Left lung (tissue), 10 donors: ENCODE results near the gene TTC33. TPM values are rescaled to one million over a fixed set of nuclear protein-coding genes. Genes with fewer than 3 reads are reported as not detected.
A peak's percentile ranks its signal among the peaks of the same experiment; 100 is the strongest.

Source experiments
- ATAC-seq: fragments of 200-7000 bp; cut with Tn5 transposase; one replicate; pipeline ENCODE4 v1.9.1; 2020; ENCODE audit warnings: moderate library complexity
- DNase-seq, 4 donors: peaks; one replicate each; pipeline ENCODE4 v3.0.0-alpha.2; 2013 to 2020
- H3K27ac ChIP-seq, 2 donors: fragments of 200-600 bp; sonication (generic) in 1 of 2; one replicate each; pipeline versions ENCODE4 v1.5.0 to v1.8.0; 2020 to 2021
- H3K27me3 ChIP-seq, 2 donors: fragments of 200-600 bp; sonication (generic) in 1 of 2; one replicate each; pipeline versions ENCODE4 v1.5.0 to v1.8.0; 2020 to 2021
- H3K36me3 ChIP-seq, 2 donors: fragments of 200-600 bp; sonication (generic) in 1 of 2; one replicate each; pipeline versions ENCODE4 v1.5.0 to v1.8.0; 2020 to 2021
- H3K4me1 ChIP-seq, 2 donors: fragments of 200-600 bp; one replicate each; pipeline ENCODE4 v1.8.0; 2021
- H3K4me3 ChIP-seq, 2 donors: fragments of 200-600 bp; sonication (generic) in 1 of 2; one replicate each; pipeline versions ENCODE4 v1.5.0 to v1.8.0; 2020 to 2021; ENCODE audit warnings: mild to moderate bottlenecking in 1 of 2
- H3K9me3 ChIP-seq, 2 donors: fragments of 200-600 bp; sonication (generic) in 1 of 2; one replicate each; pipeline versions ENCODE4 v1.5.0 to v1.8.0; 2020 to 2021
- CTCF ChIP-seq, 2 donors: fragments of 200-600 bp; sonication (generic) in 1 of 2; IDR thresholded peaks; one replicate each; pipeline versions ENCODE4 v1.5.0 to v1.8.0; 2021; ENCODE audit warnings: antibody characterized with exemption in 2 of 2
- intact Hi-C, 2 donors: fragments of 100-400 bp; cut with DNase I; formaldehyde crosslinking; loops; one replicate each; pipeline versions ENCODE4 v1.11.2 to v1.14.2; 2022
- polyA plus RNA-seq, 6 donors: library from polyadenylated mRNA; unstranded; fragments of 120-200 nt; gene quantifications; one replicate each; pipeline ENCODE4 v1.2.1, GENCODE V29; 2013; ENCODE audit not compliant: insufficient read length in 6 of 6
- total RNA-seq, 2 donors: library from RNA; stranded (reverse); fragmentation: NEBNext Ultra II Directional; extraction: Animal tissue kit (Norgen Biotek cat#: 25700); gene quantifications; one replicate each; pipeline ENCODE4 v1.2.1, GENCODE V29; 2021
- donor health status: DM: no; HTN: yes; CAD: no.
- donor health status: DM: no; HTN: no; CAD: no.

Gene TTC33
- total and polyA plus RNA-seq, 8 donors: 11.1 to 41.0 (median 33.0) TPM

DNA sequence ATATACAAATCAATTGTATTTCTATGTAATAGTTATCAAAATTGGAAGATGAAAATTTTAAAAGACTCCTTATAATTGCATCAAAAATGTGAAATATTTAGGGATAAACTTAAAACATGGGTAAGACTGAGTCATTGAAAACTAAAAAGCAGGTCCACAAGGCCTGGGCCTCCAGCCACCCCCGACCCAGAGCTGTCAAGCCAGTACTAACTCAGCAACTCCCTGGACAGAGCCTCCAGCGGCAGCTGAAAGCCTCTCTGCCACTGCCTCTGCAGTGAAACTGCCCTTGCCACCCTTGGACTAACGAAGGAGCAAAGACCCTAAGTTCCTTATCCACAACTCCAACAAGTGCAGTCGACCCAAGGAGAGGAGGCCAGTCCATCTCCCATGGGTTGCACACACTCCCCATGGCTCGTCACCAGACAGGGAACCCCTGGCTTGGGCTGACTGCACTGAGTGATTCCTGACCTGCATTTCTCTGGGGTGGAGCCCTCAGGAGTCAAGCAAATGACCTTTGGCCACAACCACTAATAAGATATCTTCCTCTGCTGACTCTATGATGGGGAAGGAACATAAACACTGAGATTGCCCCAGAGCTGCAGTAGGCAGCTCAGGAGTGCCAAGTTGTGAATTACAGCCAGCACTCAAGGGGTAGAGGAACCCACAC, 55.5 kb downstream of the TTC33 start:
- DNase-seq (peak in 1 of 4 donors; percentile 61), ATAC-seq (no peak)
- Histone ChIP-seq H3K27ac (no peak overlapping the region), H3K36me3 (peaks cover 0 to 6% of the 10 kb centered on the region in 2 donors), H3K27me3 (no peaks in the 10 kb centered on the region), H3K4me3 (no peak overlapping the region), H3K4me1 (no peaks in the 10 kb centered on the region), H3K9me3 (peaks cover 0 to 33% of the 10 kb centered on the region in 2 donors)
- intact Hi-C loops: no loop called here
- no peak for TF ChIP-seq CTCF (IDR thresholded peaks at IDR 0.05)

GRCh38 chr5:40694433-40694832, 61.3 kb downstream of the TTC33 start:
- H3K4me3 ChIP-seq: no peak overlapping the region
- no peak overlapping the region for H3K27ac ChIP-seq
- peaks cover 1 to 16% of the 10 kb centered on the region in 2 donors for H3K4me1 ChIP-seq
- intact Hi-C loops: no loop called here
- no peak for DNase-seq
- H3K9me3 ChIP-seq: no peaks in the 10 kb centered on the region
- no peak for ATAC-seq
- no peak for TF ChIP-seq CTCF (IDR thresholded peaks at IDR 0.05)
- H3K27me3 ChIP-seq: no peaks in the 10 kb centered on the region
- peaks cover 0 to 51% of the 10 kb centered on the region in 2 donors for H3K36me3 ChIP-seq

DNA sequence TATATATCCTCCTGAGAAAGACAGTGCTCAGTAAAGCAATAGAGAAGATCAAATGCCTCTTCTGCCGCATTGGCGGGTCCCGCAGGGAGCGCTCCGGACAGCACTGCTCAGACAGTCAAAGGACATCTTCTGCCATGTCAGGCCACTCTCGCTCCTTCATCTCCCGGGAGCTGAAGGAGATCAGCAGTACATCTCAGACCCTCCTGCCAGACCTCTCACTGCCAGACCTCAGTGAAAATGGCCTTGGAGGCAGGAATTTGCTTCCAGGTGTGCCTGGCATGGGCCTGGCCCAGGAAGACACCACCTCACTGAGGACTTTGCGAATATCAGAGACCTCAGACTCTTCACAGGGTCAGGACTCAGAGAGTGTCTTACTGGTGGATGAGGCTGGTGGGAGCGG, 63.9 kb downstream of the TTC33 start:
- peaks cover 3 to 41% of the 10 kb centered on the region in 2 donors for H3K4me1 ChIP-seq
- no peak overlapping the region for H3K27ac ChIP-seq
- TF ChIP-seq CTCF (IDR thresholded peaks at IDR 0.05): no peak
- H3K4me3 ChIP-seq: no peak overlapping the region
- peaks cover 0 to 51% of the 10 kb centered on the region in 2 donors for H3K36me3 ChIP-seq
- no peaks in the 10 kb centered on the region for H3K9me3 ChIP-seq
- intact Hi-C loops: no loop called here
- peak in 1 of 4 donors; percentile 53 for DNase-seq
- no peaks in the 10 kb centered on the region for H3K27me3 ChIP-seq
- no peak for ATAC-seq

- peaks cover 0 to 57% of the 10 kb centered on the region in 2 donors for H3K36me3 ChIP-seq
- H3K27ac ChIP-seq: peak overlapping the region in 1 of 2 donors; percentile 24
- DNase-seq: no peak
- no peak for TF ChIP-seq CTCF (IDR thresholded peaks at IDR 0.05)
- H3K4me3 ChIP-seq: no peak overlapping the region
- H3K27me3 ChIP-seq: no peaks in the 10 kb centered on the region
- ATAC-seq: no peak
- H3K4me1 ChIP-seq: peaks cover 3 to 58% of the 10 kb centered on the region in 2 donors
- no peaks in the 10 kb centered on the region for H3K9me3 ChIP-seq
- intact Hi-C loops: no loop called here
These were observed 65.5 kb downstream of the TTC33 start for GRCh38 chr5:40690267-40690666.

GRCh38 chr5:40689438-40689837, 66.3 kb downstream of the TTC33 start:
- H3K36me3 ChIP-seq: peaks cover 0 to 52% of the 10 kb centered on the region in 2 donors
- peak; percentile 73 for ATAC-seq
- TF ChIP-seq CTCF (IDR thresholded peaks at IDR 0.05): no peak
- no peaks in the 10 kb centered on the region for H3K9me3 ChIP-seq
- peak overlapping the region in 1 of 2 donors; percentile 24 for H3K27ac ChIP-seq
- no peak for DNase-seq
- intact Hi-C loops: loop anchor here in 1 of 2 donors (5.0 kb wide), 1 partner anchor 742 kb away; no protein-coding TSS in a partner anchor
- H3K27me3 ChIP-seq: no peaks in the 10 kb centered on the region
- peaks cover 3 to 66% of the 10 kb centered on the region in 2 donors for H3K4me1 ChIP-seq
- no peak overlapping the region for H3K4me3 ChIP-seq
